ENCODE measurements around the gene MTHFD1L.

MTHFD1L gene

DNA sequence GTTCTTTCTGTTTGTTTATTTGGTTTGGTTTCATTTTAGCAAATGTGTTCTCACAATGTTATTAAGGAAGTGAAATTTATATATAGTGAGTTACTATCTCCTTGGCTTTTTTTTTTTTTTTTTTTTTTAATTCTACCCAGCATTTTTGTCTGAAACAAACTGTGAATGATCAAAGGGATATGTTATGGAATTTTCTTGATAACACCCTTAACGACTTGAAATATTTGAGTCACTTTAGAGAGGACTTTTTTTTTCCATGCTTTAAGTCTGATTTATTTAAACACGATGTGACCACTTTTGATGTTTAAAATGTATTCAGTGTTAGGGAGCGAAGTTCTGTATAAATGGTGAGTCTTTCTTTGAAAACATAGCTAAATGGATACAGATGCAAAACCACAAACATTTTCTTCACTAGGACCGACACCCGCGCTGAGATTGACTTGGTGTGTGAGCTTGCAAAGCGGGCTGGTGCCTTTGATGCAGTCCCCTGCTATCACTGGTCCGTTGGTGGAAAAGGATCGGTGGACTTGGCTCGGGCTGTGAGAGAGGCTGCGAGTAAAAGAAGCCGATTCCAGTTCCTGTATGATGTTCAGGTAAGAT is 149.7 kb downstream of the MTHFD1L start:
- DNase-seq (ENCODE audit: low read depth), result no peak

DNA sequence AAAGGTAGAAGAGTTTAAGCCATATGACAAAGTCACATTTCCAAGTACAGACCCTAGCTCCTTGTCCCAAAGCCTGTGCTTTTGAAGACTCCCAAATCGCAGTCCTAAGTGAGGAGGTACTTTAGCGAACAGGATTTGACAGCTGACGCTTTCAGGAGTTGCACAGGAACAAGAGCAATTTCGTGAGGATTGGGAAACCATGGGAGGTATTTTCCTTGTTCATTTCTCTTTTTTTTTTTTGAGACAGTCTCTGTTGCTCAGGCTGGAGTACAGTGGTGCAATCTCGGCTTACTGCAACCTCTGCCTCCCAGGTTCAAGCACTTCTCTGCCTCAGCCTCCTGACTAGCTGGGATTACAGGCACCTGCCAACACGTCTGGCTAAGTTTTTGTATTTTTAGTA is 150.6 kb downstream of the MTHFD1L start:
- DNase-seq (ENCODE audit: low read depth), result no peak

DNA sequence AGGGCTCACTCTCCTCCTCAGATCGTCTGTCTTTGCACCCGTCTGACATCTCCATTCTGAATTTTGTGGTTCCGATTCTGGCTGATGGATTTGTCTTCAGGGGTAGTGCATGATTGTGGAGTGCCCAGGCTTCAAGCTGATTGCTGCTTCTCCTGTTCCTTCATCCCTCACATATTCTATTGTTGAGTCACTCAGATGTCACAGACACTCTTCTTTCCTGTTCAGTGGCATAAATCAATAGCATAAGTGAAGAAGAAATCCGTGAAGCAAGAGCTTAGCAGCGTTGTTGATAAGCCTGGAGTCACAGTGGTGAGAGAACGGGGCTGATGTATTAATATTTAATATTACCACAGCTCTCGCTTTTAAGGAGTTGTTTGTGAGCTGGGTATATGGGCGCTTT is 152.5 kb downstream of the MTHFD1L start:
- DNase-seq (ENCODE audit: low read depth), result no peak

DNA sequence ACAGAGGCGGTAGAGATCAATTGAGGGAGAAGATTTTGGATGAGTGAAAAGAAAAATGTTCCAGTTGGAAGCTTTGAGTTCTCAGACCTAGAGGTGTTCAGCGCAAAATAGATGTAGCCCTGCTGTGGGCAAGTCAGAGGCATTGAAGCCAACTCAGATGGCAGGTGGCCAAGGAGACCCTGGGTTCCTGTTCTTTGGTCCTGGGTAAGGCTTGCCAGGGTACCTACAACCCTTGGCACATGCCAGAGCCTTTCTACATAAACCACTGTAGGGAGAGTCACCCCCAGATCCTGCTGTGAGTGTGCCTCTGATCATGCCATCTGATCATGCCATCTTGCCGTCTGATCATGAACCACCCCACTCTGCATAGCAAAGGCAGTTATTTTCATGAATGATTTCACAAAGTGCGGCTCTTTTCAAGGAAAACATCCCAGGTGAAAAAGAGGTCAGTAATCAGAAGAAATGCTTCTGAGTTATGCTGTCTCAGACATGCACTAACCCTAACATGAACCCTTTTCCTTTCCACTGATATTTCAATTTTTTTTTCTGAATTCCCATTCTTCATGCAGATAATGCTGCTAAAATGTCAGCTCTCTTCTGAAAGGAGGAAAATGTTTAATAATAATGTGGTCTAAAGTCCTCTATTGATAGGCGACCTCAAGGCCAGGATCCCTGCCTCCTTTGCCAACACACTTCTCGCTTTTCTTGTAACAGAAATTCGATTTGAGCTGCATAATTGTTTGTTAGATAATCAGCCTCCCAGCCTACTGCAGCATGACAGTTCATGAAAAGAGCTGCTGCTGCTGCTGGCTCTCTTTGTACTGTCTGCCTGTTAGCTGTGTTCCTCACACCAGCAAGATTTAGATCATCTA is 153.6 kb downstream of the MTHFD1L start:
- no peak for DNase-seq (ENCODE audit: low read depth)

DNA sequence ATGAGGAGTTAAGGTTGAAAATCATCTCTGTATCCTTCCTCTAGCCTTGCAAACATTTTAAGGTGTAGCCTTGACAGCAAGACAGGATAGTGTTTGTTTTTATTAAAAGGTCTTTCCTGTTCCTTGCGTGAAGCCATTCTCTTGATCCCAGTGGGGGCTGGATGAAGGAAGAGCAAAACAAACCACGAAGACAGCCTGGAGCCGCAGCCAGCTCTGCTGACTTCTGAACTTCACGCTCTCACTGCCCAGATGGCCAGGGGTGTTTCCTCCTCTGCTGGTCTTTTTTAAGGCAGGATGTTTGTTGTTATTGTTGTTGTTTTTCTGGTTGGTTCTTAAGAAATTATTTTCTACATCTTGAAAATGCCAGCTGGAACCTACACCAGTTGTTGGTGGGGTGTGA is 156.4 kb downstream of the MTHFD1L start:
- DNase-seq (ENCODE audit: low read depth), result no peak

DNA sequence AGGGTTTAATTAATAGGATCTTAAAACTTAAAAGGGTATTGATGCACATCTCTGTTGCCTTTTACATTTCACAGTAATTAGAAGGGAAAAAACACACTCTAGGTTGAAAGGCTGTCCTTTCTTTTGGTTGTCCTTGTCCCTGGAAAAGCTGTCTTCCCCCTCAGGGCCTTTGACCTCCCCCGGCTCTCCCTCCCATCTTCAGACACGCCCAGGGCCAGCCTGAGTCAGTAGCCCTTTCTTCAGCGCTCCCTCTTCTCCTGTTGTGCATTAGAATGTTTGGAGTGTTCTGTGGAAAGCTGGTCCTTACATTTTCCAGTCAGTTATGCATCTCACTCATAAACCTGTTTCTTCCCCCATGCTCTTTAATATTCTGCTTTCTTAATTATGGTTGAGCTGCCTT is 157.0 kb downstream of the MTHFD1L start:
- DNase-seq (ENCODE audit: low read depth), result no peak

DNA sequence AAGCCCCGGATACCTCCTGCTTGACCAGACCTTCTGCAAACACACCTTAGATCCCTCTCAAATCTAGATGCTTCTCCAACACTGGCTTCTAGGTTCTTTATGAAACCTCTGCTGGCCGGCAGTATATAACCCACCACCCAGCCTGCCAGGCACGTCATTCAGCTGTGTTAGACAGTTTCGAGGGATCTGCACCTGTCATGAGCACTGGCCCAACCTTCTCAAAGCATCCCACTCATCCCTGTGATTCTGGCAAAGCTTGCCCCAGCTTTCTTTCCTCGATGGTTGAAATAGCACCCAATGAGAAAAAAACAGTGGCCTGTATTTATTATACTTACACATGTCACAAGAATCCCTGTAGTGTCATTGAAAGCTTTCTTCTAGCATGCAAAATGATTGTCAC is 157.8 kb downstream of the MTHFD1L start:
- no peak for DNase-seq (ENCODE audit: low read depth)

DNA sequence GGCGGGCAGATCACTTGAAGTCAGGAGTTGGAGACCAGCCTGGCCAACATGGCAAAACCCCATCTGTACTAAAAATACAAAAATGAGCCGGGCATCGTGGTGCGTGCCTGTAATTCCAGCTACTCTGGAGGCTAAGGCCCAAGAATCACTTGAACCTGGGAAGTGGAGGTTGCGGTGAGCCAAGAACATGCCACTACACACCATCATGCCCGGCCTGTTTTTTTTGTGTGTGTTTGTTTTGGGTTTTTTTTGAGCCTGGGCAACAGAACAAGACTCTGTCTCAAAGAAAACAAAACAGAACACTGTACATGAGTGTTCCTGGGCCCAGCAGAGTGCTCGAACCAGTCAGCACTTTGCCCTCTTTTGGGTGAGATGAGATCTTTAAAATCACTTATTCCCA is 159.1 kb downstream of the MTHFD1L start:
- DNase-seq (ENCODE audit: low read depth), result no peak

DNA sequence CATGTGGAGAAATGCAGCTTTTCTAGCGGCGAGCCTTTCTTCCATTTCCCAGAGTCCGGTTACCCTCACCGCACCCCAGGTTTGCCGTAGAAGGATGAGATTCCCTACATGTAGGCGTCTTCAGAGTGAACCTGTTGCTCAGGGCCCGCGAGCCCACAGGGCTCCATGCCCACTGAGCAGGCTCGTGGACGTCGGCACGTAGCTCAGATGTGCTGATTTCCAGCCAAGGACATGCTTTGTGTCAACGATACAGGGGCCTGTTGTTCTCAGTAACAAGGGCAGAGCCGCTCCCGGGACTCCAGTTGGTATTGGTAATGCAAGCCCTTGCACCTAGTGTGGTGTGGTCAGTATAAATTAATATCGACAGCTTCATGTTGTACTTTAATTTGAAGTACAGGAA is 159.6 kb downstream of the MTHFD1L start:
- no peak for DNase-seq (ENCODE audit: low read depth)

DNA sequence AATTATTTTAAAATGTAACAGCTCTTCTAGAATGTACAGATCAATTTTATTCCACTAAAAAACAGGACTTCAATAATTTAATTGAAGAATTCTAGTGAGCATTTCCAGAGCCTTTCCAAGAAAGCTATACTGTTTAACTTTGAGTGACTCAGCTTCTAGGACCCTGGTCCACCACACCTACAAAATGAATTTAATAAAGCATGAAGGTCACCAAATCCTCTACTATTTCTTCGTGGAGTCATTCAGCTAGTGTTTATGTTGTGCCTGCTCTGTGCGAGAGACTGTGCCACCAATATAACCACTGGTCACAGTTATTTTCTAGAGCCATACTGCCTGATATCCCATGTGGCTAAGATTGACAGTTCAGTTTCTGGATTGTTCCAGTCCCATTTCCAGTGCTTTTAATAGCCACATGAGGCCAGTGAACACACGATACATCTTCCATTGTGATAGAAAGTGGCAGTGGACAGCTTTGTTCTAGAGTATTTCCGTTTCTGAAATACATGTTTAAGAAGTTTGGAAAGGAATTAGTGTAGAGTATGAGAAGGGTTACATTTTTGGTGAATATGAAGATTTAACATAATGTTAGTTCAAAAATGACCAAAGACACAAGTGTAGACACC is 160.7 kb downstream of the MTHFD1L start:
- DNase-seq (ENCODE audit: low read depth), result no peak

DNA sequence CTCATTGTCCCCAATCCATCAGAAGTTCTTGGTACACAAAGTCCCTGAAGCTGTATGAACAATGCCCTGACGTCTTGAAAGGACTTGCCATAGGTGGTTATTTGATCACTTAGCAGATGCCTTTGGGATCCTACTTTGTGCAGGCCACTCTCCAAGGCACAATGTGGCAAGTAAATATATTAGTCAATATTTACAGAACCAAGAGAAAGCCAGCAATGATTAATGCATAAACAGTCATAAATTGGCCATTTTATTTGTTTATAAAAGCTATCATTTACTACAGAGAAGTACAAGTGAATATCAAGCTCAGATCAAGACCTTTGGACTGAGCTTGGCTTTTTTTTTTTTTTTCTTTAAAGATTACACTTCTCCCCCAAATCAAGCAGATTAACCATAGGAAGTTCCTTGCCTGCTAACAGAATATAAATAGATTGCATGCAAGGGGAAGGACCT is 161.8 kb downstream of the MTHFD1L start:
- DNase-seq (ENCODE audit: low read depth), result no peak

DNA sequence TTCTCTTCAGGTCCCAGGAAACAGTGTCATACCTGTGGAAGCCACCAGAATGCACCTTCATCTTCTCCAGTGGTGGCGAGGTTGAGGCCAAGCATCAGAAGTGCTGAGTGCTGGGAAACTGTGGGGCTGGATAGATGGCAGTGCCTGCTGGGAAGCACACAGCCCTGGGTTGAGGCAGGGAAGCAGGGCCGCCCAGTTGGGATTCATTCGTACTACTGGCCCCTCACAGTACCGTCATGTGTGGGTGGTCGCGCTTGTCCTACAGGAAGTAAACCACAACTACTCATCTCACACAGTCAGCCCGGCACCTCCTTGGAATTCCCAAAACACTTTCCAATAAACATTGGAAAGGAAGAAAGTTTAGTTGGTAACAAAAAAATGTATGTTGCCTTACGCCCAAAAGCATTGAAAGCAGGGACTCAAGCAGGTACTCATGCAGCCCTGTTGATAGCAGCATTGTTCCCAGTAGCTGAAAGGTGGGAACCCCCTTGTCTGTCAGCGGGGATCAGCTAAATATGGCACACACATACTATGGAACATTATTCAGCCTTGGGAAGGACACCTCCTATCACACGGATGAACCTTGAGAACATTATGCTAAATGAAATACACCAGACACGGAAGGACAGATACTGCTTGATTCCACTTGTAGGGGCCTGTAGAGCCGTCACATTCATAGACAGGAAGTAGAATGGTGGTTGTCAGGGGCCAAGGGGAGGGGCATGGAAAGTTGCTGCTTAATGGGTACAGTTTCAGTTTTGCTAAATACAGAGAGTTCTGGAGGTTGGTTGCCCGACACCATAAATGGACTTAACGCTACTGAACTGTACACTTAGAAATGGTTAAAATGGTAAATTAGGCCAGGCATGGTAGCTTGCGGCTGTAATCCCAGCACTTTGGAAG is 162.7 kb downstream of the MTHFD1L start:
- DNase-seq (ENCODE audit: low read depth), result no peak

DNA sequence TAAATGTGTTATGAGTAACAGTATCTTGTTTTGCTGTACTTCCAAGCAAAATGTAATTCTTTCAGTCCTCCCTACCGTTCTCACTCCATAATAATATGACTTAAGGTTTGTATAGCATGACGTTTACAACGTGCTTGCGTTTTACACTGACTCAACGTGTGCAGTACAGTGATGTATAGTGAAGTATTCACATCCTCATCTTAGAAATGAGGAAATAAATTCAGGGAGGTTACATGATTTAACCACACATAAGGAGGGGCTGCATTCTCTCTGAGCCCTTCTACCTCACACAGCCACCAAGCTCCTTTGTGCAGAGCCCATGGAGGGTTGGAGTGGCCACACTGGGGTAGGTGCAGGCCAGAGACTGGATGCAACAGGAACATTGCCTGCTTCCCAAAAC is 164.5 kb downstream of the MTHFD1L start:
- DNase-seq (ENCODE audit: low read depth), result no peak

DNA sequence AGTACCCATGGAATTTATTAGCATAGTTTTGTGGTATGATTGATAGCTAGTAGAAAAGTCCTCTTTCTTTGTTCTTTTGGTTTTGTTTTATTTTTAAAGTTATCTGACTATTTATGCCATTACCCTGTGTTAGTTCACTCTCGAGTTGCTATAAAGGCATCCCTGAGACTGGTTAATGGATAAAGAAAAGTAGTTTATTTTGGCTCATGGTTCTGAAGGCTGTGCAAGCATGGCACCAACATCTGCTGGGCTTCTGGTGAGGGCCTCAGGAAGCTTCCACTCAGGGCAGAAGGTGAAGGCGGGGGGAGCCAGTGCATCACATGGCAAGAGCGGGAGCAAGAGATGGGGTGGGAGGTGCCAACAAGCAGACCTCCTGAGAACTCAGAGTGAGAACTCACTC is 166.5 kb downstream of the MTHFD1L start:
- DNase-seq (ENCODE audit: low read depth), result no peak

DNA sequence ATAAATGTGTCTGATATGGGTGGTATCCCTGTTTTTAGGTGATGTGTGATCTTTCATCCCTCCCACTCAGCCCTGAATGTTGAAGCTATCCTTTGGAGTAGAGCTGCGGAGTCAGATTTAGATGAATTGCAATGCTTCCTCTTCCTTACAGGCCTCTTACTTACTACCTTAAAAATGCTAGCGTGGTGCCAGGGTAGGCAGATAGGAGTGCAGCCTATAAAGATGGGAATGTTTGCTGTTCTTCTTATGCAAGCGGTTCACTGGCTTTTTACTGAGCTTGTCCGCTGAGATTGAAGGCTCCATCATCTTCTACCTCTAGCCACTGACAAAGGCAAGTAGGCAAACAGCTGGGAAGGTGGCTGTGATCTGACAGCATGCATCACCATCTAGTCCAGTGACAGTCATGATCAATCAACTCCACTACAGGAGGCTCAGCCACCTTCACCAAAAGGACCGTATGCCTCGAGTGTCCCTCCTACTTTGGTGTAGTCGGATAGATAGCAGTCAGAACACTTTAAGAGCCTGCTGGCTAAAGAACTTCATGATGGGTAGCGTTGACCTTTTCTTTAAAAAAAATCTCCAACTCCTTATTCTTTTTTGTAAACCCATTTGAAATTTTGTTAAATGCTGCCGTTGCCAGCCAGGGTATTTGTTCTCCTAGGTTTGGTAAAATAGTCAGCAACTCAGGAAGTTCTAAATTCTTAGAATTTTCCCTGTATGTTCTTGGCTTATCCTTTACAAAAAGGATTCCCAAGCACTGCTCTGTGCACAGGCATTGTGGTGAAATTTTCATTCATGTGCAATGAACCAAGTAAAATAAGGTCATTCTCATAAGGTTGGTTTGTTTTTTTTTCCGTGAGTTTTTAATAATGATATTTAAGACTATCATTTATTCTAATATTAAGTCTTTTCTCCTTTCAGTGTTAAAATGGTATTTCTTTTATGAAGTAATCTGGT is 169.6 kb downstream of the MTHFD1L start:
- no peak for DNase-seq (ENCODE audit: low read depth)

DNA sequence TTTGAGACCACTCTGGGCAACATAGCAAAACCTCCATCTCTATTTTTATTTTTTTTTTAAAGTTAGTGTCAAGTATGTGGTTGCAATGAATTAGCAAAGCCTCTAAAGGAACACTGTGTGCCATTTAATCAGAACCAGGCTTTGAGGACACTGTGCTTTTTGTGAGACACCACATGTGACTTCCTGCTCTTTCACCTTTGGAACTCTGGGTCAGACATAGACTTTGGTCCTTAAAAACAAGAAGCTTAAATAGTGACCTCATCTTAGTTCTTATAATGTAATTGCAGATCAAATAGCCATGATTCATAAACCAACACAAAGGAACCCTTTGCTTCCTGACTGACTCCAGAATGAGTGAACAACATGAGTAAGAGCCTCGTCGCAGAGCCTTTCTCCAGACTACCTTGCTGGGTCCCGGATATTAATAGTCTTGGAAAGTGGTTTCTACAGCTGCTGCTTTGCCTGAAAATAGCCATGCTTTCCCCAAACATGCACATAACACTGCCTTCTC is 170.8 kb downstream of the MTHFD1L start:
- peak; percentile 60 for DNase-seq (ENCODE audit: low read depth)

DNA sequence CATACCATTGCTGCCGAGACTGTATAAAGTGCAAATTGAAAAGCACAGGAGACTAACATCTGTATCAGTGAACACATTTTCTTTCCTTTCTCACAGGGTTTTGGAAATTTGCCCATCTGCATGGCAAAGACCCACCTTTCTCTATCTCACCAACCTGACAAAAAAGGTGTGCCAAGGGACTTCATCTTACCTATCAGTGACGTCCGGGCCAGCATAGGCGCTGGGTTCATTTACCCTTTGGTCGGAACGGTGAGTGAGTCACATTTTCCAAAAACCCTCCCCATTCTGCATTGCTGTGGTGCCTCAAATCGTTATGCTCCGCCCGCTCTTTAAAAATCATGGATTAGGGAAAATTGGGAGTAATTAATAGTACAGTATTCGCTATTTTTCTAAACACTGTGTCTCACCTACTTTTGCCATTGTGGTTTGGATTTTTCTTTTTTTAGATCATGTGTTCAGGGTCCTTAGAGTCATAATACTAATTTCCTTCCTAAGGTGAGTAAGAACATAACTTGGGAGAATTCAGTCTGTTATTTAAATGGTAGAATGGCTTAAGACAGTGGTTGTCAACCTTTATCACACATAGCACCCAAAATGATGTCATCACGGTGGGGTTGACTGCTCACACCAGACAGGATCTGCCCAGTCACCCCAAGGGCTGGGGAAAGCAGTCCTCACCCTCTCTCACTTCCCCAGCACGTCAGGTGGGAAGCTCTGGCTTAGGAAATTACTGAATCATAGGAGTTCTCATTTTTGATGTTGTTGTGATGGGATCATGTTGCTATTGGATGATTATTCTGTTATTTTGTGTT is 171.6 kb downstream of the MTHFD1L start:
- DNase-seq (ENCODE audit: low read depth), result no peak

DNA sequence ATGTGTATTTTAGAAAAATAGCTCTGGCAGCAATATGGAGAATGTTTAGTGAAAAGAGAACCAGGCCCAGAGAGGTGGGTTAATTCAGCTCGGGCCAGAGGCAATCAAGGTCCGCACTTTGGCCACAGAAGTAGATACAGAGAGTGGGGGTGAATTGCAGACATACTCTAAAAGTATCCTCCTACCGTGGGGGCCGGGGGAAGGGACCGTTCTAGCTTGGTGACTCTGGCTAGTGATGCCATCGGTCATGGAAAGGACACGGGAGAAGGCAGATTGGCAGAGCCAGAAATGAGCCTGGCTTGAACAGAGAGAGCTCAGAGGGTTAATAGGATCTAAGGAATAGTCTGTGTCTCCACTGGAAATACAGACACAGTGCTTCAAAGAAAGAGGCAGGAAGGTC is 173.1 kb downstream of the MTHFD1L start:
- DNase-seq (ENCODE audit: low read depth), result no peak

DNA sequence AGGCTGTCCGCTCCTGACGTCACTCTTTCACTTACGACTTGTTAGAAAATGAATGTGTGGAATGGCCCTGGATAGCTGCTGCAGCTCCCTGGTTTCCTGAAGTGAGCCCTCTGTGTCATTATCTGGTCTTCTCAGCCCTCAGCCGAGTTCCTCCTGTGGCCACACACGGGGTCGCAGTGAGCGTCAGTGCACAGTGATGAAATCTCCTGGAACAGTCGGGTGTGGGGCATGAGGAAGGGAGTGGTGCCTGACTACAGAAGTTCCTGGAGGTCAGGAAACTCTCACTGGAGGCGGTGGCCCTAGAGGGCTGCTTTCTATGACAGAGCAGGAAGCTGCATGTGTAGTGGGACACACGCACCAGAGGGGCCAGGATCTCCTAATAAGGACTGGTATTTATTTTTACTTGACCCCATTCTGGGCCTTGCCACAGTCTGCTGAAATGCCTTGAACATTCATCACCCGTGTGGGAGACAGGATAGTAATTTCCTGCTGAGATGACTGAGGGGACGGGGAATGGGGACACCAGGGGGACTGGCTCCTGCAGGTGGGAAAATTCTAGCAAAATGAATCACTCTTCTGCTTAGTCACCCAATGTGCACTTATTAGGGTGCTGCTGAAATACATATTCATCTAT is 175.5 kb downstream of the MTHFD1L start:
- DNase-seq (ENCODE audit: low read depth), result peak; percentile 96
